ENCODE measurements around the gene CDKN2D. TPM values are rescaled to one million over a fixed set of nuclear protein-coding genes. Genes with fewer than 3 reads are reported as not detected.

Gene CDKN2D
- total RNA-seq (2014; rRNA removed; shearing (Covaris generic)), result 6.3 and 14.5 TPM in 2 replicates
- polyA plus RNA-seq (2015; cell fraction: cytosol; rRNA removed), result 25.5 TPM in 2 replicates
- 8.8 and 11.8 TPM in 2 replicates for polyA plus RNA-seq (2015; cell fraction: nucleus; rRNA removed)

GRCh38 chr19:10568826-10569651, at the start of gene CDKN2D:
TSS of gene CDKN2D (minus strand) at chr19:10568979. CDS start at chr19:10568653, 326 bp downstream.
- peak; percentile 99 for DNase-seq (ENCODE audit: low read depth)

GRCh38 chr19:10617409-10618121, 48.8 kb upstream of the CDKN2D start:
- peak; percentile 57 for DNase-seq (ENCODE audit: low read depth)

- DNase-seq (ENCODE audit: low read depth), result no peak
Observed at GRCh38 chr19:10615429-10616023, 46.7 kb upstream of the CDKN2D start.

GRCh38 chr19:10612499-10613119, 43.8 kb upstream of the CDKN2D start:
- no peak for DNase-seq (ENCODE audit: low read depth)

- no peak for DNase-seq (ENCODE audit: low read depth)
Observed at GRCh38 chr19:10611907-10612306, 43.1 kb upstream of the CDKN2D start.

- no peak for DNase-seq (ENCODE audit: low read depth)
Observed at GRCh38 chr19:10604460-10604980, 35.7 kb upstream of the CDKN2D start.

- no peak for DNase-seq (ENCODE audit: low read depth)
Observed at GRCh38 chr19:10603873-10604459, 35.2 kb upstream of the CDKN2D start.

GRCh38 chr19:10603084-10603872, 34.5 kb upstream of the CDKN2D start:
- DNase-seq (ENCODE audit: low read depth), result no peak

- no peak for DNase-seq (ENCODE audit: low read depth)
Observed at GRCh38 chr19:10602330-10603083, 33.7 kb upstream of the CDKN2D start.

GRCh38 chr19:10601999-10602329, 33.2 kb upstream of the CDKN2D start:
- DNase-seq (ENCODE audit: low read depth), result no peak

GRCh38 chr19:10600149-10600548, 31.4 kb upstream of the CDKN2D start:
- no peak for DNase-seq (ENCODE audit: low read depth)

- DNase-seq (ENCODE audit: low read depth), result no peak
Observed at GRCh38 chr19:10593820-10594637, 25.2 kb upstream of the CDKN2D start.

GRCh38 chr19:10593148-10593547, 24.4 kb upstream of the CDKN2D start:
- DNase-seq (ENCODE audit: low read depth), result no peak

GRCh38 chr19:10587839-10588150, 19.0 kb upstream of the CDKN2D start:
- no peak for DNase-seq (ENCODE audit: low read depth)

GRCh38 chr19:10587022-10587838, 18.5 kb upstream of the CDKN2D start, which contains the start of gene AP1M2:
TSS of gene AP1M2 (minus strand) at chr19:10587312. CDS start at chr19:10587231, 81 bp downstream.
- no peak for DNase-seq (ENCODE audit: low read depth)

GRCh38 chr19:10586396-10586795, 17.6 kb upstream of the CDKN2D start:
- no peak for DNase-seq (ENCODE audit: low read depth)

GRCh38 chr19:10583036-10583776, 14.4 kb upstream of the CDKN2D start:
- DNase-seq (ENCODE audit: low read depth), result no peak

All from HT1080 (cell line).